Activated CD8-positive, alpha-beta memory T cell treated with anti-CD3 and anti-CD28 coated beads, Interleukin-2, amount 50 U/mL, for 4 hours (primary cell): ENCODE data around the gene GLB1L.
A peak's percentile ranks its signal among the peaks of the same experiment; 100 is the strongest.
"Not testable (repeated sequence)": the region's sequence is repeated elsewhere in the genome, so short reads cannot be mapped to it uniquely, and the experiment has no call there.

Experiments used
- DNase-seq: peaks from one replicate; pipeline ENCODE4 v3.0.0-alpha.2; 2020

Gene GLB1L

DNA sequence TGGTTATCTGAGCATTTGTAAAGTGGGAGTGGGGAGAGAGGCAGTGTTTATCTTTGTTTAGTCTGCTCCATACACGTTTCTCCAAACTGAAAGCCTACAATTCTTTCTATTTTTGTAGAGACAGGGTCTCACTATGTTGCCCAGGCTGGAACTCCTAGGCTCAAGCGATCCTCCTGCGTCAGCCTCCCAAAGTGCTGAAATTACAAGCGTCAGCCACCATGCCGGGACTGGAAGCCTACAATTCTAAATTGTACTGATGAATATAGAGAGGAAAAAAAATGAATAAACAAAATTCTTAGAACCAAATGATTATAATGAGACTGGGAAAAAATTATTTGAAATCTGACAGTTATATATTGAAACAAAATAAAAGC, 40.1 kb downstream of the GLB1L start:
- no peak for DNase-seq

DNA sequence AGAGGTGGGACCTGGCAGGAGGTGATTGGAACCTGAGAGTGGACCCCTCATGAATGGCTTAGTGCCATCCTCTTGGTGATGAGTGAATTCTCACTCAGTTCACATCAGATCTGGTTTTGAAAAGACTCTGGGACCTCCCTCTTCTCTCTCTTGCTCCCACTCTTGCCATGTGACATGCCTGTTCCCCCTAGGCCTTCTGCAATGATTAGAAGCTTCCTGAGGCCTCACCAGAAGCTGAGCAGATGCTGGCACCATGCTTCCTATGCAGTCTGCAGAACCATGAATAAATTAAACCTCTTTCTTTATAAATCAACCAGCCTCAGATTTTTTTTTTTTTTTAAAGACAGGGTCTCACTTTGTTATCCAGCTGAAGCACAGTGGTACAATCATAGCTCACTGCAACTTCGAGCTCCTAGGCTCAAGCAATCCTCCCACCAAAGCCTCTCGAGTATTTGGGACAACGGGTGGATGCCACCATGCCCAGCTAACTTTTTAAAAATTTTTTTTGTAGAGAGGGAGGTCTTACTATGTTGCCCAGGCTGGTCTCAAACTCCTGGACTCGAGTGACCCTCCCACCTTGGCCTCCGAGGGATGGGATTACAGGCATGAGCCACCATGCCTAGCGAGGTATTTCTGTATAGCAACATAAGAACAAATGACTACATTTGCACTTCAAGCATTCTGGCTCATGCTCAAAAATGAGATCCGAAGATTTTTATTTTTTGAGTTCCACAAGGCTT, 40.6 kb downstream of the GLB1L start:
- no peak for DNase-seq

DNA sequence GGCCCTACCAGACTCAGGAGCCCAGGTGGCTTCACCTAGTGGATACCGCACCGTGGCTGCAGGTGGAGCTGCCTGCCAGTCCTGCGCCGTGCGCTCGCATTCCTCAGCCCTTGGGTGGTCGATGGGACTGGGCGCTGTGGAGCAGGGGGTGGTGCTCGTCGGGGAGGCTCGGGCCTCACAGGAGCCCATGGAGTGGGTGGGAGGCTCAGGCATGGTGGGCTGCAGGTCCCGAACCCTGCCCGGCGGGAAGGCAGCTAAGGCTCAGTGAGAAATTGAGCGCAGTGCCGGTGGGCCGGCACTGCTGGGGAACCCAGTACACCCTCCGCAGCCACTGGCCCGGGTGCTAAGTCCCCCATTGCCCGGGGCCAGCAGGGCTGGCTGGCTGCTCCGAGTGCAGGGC, 43.9 kb downstream of the GLB1L start:
- not testable (repeated sequence) for DNase-seq

DNA sequence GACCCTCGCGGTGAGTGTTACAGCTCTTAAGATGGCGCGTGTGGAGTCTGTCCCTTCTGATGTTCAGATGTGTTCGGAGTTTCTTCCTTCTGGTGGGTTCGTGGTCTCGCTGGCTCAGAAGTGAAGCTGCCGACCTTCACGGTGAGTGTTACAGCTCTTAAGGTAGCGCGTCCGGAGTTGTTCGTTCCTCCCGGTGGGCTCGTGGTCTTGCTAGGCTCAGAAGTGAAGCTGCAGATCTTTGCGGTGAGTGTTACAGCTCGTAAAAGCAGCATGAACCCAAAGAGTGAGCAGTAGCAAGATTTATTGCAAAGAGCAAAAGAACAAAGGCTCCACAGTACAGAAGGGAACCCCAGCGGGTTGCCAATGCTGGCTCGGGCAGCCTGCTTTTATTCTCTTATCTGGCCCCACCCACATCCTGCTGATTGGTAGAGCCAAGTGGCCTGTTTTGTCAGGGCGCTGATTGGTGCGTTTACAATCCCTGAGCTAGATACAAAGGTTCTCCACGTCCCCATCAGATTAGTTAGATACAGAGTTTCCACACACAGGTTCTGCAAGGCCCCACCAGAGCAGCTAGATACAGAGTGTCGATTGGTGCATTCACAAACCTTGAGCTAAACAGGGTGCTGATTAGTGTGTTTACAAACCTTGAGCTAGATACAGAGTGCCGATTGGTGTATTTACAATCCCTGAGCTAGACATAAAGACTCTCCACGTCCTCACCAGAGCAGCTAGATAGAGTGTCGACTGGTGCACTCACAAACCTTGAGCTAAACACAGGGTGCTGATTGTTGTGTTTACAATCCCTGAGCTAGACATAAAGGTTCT, 44.5 kb downstream of the GLB1L start:
- DNase-seq = peak; percentile 37

DNA sequence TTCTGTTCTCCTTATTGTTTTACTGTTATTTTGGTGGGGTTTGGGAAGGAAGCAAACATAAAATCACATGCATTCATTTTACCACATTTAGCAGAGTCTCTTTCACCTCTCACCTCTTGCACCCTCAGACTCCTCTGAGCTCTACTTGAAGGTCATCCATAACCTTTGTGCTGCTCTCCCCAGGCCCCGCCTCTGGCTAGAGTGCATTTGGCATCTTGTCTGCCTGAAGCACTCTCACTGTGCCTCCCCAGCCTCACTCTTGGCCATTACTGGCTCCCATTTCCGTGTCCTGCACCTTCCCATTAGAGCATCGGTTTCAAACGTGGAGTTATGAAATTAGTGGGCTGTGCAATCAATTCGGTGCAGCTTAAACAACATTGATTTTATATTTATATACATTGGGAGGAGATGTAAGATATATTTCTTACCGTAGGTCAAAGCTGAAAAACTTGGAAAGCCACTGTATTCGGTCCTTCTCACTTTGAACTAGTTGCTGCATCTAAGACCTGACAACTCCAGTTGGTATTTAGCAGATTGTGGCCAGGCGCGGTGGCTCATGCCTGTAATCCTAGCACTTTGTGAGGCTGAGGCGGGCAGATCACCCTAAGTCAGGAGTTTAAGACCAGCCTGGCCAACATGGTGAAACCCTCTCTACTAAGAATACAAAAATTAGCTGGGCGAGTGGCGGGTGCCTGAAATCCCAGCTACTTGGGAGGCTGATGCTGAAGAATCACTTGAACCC, 45.6 kb downstream of the GLB1L start:
- no peak for DNase-seq

DNA sequence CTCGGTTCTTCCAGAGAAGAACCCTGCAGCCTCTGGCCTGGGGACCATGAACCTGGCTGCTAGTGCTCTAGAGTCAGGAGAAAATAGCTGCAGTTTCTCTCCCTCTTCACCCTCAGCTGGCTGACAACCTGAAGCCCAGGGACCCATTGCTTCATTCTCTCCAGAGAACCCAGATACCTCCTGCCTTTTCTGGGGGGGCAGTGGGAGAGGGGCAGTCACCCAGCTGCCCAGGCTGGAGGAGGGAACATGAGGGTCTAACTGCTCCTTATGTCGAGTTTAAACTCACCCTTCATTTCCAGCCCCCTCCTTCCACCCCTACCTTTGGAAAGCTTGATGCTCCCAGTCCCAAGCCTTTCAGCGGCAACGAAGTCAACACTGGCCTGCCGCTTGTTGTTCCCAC, 46.3 kb downstream of the GLB1L start:
- no peak for DNase-seq

DNA sequence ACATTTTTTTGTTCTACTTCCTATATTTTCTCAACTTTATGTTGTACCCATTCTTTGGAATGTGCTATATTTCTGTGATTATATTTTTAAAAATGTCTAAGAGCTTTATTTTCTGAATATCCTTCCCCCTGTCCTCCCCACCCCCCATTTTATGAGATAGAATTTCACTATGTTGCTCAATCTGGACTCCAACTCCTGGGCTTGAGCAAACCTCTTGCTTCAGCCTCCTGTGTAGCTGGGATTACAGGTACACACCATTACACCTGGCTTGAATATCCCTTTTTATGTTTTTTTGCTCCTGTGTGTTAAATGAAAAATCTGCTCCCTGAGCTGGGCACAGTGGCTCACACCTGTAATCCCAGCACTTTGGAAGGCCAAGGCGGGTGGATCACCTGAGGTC, 47.9 kb downstream of the GLB1L start:
- no peak for DNase-seq

DNA sequence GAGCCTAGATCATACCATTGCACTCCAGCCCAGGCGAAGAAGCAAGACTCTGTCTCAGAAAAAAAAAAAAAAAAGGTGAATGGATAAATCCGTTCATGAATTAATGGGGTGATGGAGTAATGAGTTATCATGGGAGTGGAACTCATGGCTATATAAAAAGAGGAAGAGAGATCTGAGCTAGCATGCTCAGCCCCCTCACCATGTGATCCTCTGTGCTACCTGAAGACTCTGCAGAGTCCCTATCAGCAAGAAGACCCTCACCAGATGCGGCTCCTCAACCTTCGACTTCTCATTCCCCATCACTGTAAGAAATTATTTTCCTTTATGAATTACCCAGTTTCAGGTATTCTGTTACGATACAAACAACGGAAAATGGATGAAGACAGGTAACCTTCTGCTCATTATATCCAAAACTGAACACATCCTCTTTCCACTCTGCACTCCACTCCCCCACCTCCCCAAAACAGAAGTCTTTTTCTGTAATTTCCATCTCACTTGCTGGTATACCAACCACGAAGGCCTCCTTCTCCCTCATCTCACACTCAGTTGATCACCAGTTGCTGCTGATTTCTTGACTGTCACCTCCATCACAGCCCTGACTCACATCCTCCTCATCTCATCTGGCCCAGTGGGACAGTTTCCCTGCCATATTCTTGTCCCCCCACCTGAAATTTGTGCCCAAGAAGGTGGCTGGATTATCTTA, 58.3 kb downstream of the GLB1L start:
- DNase-seq = no peak
